GM23248 (cell line): ENCODE results near the gene SEC22C. TPM values are rescaled to one million over a fixed set of nuclear protein-coding genes. Genes with fewer than 3 reads are reported as not detected.
"Not testable (repeated sequence)": the region's sequence is repeated elsewhere in the genome, so short reads cannot be mapped to it uniquely, and the experiment has no call there.

Source experiments
- DNase-seq: peaks from one replicate; pipeline ENCODE4 v3.0.0-alpha.2; 2015
- H2AFZ ChIP-seq: fragments of 200-600 bp; sonication (generic); 2 replicates; pipeline ENCODE4 v1.6.1; 2016; ENCODE audit warnings: antibody characterized with exemption
- H3F3A ChIP-seq: fragments of 200-600 bp; sonication (generic); 2 replicates; pipeline ENCODE4 v1.6.1; 2016; ENCODE audit warnings: mild to moderate bottlenecking, antibody characterized with exemption, mixed run types; ENCODE audit not compliant: insufficient read depth
- H3K27ac ChIP-seq: fragments of 200-600 bp; sonication (generic); 2 replicates; pipeline ENCODE4 v1.5.1; 2016; ENCODE audit warnings: mild to moderate bottlenecking
- H3K27me3 ChIP-seq: fragments of 200-600 bp; sonication (generic); replicated peaks from 2 replicates; pipeline ENCODE4 v1.6.1; 2016; ENCODE audit warnings: mild to moderate bottlenecking; ENCODE audit not compliant: insufficient read depth
- H3K36me3 ChIP-seq: fragments of 200-600 bp; sonication (generic); 2 replicates; pipeline ENCODE4 v1.6.1; 2016; ENCODE audit warnings: low read depth, mild to moderate bottlenecking
- H3K4me1 ChIP-seq: fragments of 200-600 bp; sonication (generic); 2 replicates; pipeline ENCODE4 v1.6.1; 2016; ENCODE audit warnings: mild to moderate bottlenecking; ENCODE audit not compliant: insufficient read depth
- H3K4me2 ChIP-seq: fragments of 200-600 bp; sonication (generic); one replicate; pipeline ENCODE4 v1.6.1; 2016; ENCODE audit warnings: mild to moderate bottlenecking; ENCODE audit not compliant: unreplicated experiment
- H3K4me3 ChIP-seq: fragments of 200-600 bp; sonication (generic); 2 replicates; pipeline ENCODE4 v1.5.1; 2016; ENCODE audit warnings: mild to moderate bottlenecking
- H3K79me2 ChIP-seq: fragments of 200-600 bp; sonication (generic); 2 replicates; pipeline ENCODE4 v1.6.1; 2016; ENCODE audit warnings: mild to moderate bottlenecking; ENCODE audit not compliant: insufficient read depth
- H3K9ac ChIP-seq: fragments of 200-600 bp; sonication (generic); 2 replicates; pipeline ENCODE4 v1.6.1; 2016; ENCODE audit warnings: mild to moderate bottlenecking
- H3K9me2 ChIP-seq: fragments of 200-600 bp; sonication (generic); 2 replicates; pipeline ENCODE4 v1.6.1; 2016; ENCODE audit warnings: mixed run types, mild to moderate bottlenecking, moderate library complexity; ENCODE audit not compliant: insufficient read depth
- H3K9me3 ChIP-seq: fragments of 200-600 bp; sonication (generic); one replicate; pipeline ENCODE4 v1.6.1; 2017; ENCODE audit warnings: low read depth
- H4K20me1 ChIP-seq: fragments of 200-600 bp; sonication (generic); 2 replicates; pipeline ENCODE4 v1.6.0; 2016; ENCODE audit not compliant: insufficient read depth
- EZH2 ChIP-seq: fragments of 200-600 bp; sonication (generic); IDR thresholded peaks from 2 replicates; pipeline ENCODE4 v1.6.1; 2018; ENCODE audit warnings: antibody characterized with exemption, mild to moderate bottlenecking; ENCODE audit not compliant: insufficient read depth, poor library complexity, severe bottlenecking
- EZH2phosphoT487 ChIP-seq: fragments of 200-600 bp; sonication (generic); IDR thresholded peaks from 2 replicates; pipeline ENCODE4 v1.6.1; 2018; ENCODE audit warnings: antibody characterized with exemption, moderate library complexity, mild to moderate bottlenecking, low read depth; ENCODE audit not compliant: insufficient read depth
- WGBS, 2 experiments: methylation state at CpG; one replicate each; pipeline ENCODE4 v1.1.6; 2015 to 2017; ENCODE audit warnings: low lambda C conversion rate in 2 of 2, low coverage in 1 of 2; ENCODE audit errors: missing lambda C conversion rate in 2 of 2; 5-methylcytosine and 5-hydroxymethylcytosine counted together
- in situ Hi-C: fragments of 300-500 bp; cut with MboI; formaldehyde crosslinking; loops from 2 replicates; pipeline ENCODE4 v1.15.0; 2020
- polyA plus RNA-seq: library from polyadenylated mRNA; unstranded; fragments of >200 nt; fragmentation: Nextera tagmentation; extraction: Ambion mirVana; gene quantifications from 2 replicates; pipeline ENCODE4 v1.2.1, GENCODE V29; 2016
- total RNA-seq: library from RNA; depleted of rRNA; stranded (reverse); fragments of >200 nt; shearing (Covaris generic); gene quantifications from 2 replicates; pipeline ENCODE4 v1.2.3, GENCODE V29; 2014

SEC22C gene
- total and polyA plus RNA-seq, 2 experiments from 2014 or later = 55.9 to 67.3 TPM

DNA sequence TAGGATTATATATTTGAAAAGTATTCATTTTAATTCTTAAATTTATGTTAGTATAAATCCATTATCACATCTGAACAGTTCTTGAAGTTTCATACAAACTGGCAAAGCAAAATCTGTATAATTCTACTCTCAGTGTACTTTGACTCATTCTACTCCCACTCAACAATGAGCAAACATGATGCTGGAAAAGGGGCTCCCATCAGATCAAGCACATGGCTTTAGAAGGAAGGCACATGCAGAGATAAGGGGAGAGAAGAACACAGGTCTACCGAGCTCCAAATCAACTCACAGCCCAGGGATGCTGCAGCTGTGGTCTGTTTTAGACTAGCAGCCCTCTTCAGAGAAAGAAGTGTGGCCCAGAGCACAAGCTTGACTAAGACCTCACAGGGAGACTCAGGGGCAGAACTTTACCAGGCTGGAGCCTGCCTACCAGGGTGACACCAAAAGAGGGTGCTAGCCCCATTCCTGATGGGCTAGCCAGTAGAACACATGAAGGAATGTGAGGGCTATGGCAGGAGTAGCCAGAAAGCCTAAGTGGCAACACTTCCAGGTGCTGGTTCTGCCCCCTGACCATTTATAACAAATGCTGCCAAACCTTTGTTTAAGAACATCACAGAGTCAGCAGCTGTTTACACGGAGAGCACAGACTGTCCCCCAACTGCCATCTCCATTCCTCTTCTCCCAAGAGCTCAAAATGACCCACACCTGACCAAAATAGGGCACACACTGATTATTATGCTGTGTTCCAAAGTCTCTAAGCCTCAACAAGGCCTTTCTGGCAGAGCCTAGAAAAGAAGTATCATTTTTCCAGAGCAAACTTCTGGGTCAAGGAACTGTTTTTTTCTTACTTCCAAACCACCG is 19.5 kb downstream of the SEC22C start:
- Histone ChIP-seq H3F3A (peaks cover 7% of the 10 kb centered on the region; the same call in 1 of the 2 replicates), H4K20me1 (no peaks in the 10 kb centered on the region; the same call in 1 of the 2 replicates), H3K4me3 (no peak overlapping the region), H3K4me2 (no peak overlapping the region), H3K9me2 (no peaks in the 10 kb centered on the region), H3K36me3 (peaks cover 33% of the 10 kb centered on the region), H3K9me3 (no peaks in the 10 kb centered on the region), H3K4me1 (no peaks in the 10 kb centered on the region), H3K79me2 (no peaks in the 10 kb centered on the region), H3K9ac (no peak overlapping the region), H3K27ac (no peak overlapping the region), H2AFZ (no peak overlapping the region), H3K27me3 (no peaks in the 10 kb centered on the region)
- no peak for TF ChIP-seq EZH2phosphoT487
- no peak for TF ChIP-seq EZH2
- peak; percentile 35 for DNase-seq
- 41 to 45% methylated on average over 3 of the region's 3 CpGs for WGBS, 2 experiments
- in situ Hi-C loops = no loop called here

DNA sequence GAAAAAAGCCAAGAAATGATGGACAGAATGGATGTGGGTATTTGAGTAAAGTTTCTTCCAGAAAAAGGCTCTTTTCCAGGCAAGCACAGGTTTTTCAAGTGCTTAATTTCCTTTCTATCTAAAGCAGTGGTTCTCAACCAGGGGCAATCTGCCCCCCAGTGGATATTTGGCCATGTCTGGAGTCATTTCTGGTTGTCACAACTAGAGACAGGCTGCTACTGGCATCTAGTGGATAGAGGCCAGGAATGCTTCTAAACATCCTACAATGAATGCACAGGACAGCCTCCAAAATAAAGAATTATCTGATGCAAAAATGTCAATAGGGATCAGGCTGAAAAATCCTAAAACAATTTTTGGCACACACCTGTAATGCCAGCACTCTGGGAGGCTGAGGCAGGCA is 23.9 kb downstream of the SEC22C start:
- no peak for DNase-seq
- no peaks in the 10 kb centered on the region for H3K4me1 ChIP-seq

DNA sequence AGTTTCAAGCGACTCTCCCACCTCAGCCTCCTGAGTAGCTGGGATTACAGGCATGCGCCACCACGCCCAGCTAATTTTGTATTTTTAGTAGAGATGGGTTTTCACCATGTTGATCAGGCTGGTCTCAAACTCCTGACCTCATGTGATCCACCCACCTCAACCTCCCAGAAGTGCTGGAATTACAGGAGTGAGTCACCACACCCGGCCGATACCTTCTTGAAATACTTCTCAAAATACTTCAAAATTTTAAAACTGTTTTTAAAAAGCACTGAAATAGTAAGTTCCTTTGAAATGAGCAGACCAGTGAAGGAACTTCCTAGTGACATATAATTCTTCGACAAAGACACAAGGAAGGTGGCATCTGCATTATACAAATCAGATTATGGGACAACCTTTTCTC is 24.9 kb downstream of the SEC22C start:
- in situ Hi-C loops, H3K79me2 ChIP-seq, H3K27ac ChIP-seq, DNase-seq, H3K9me3 ChIP-seq, H3K27me3 ChIP-seq, H3F3A ChIP-seq, H3K4me2 ChIP-seq, H2AFZ ChIP-seq, H3K4me3 ChIP-seq, H4K20me1 ChIP-seq, H3K4me1 ChIP-seq, H3K9me2 ChIP-seq, H3K9ac ChIP-seq: not testable (repeated sequence)
- 94% methylated on average over 6 of the region's 6 CpGs for WGBS, 2 experiments
- H3K36me3 ChIP-seq = peaks cover 66% of the 10 kb centered on the region

More for the DNA sequence above, 23.9 kb downstream of the SEC22C start:
- Histone ChIP-seq H3K4me3 (no peak overlapping the region), H3K9me2 (no peaks in the 10 kb centered on the region), H3K27ac (no peak overlapping the region), H3K79me2 (no peaks in the 10 kb centered on the region), H3F3A (peaks cover 4% of the 10 kb centered on the region; the same call in 1 of the 2 replicates), H3K27me3 (no peaks in the 10 kb centered on the region), H4K20me1 (no peaks in the 10 kb centered on the region), H3K9me3 (no peaks in the 10 kb centered on the region), H3K4me2 (no peak overlapping the region), H3K36me3 (peaks cover 58% of the 10 kb centered on the region), H2AFZ (no peak overlapping the region), H3K9ac (no peak overlapping the region)
- TF ChIP-seq EZH2phosphoT487 (no peak), EZH2 (no peak)
- in situ Hi-C loops = no loop called here

DNA sequence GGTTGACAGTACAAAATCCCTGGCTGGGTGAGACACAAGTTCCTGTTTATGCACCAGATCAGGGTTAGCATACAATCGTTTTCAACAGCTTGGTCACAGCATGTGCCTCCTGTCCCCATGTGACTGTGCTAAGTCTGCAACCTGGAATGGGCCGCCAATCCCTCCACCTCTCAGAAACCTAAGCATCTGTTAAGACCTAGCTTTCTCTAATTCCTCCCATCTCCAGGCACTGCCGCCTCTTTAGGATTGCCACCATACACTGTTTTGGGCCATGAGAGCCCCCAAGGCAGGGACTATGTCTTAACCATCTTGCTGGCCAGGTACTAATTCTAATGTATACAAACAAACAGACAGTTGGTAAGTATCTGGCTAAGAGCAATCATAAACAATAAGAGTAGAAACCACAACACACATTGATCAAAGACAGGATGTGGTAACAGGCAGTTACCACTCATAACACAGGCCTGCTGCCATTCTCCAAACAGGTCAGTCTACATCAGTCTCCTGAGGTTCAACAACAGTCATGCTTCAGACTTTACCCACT is 25.6 kb downstream of the SEC22C start:
- peaks cover 66% of the 10 kb centered on the region for H3K36me3 ChIP-seq
- no peaks in the 10 kb centered on the region for H4K20me1 ChIP-seq
- H3K9me2 ChIP-seq = no peaks in the 10 kb centered on the region
- H3K27ac ChIP-seq = no peak overlapping the region
- H3F3A ChIP-seq = no peaks in the 10 kb centered on the region
- no peak overlapping the region for H3K4me2 ChIP-seq
- H2AFZ ChIP-seq = no peak overlapping the region
- TF ChIP-seq EZH2phosphoT487 (no peak), EZH2 (no peak)
- WGBS, 2 experiments = 90 to 94% methylated on average over 3 of the region's 3 CpGs
- H3K9me3 ChIP-seq = no peaks in the 10 kb centered on the region
- H3K79me2 ChIP-seq = no peaks in the 10 kb centered on the region
- H3K4me1 ChIP-seq = no peaks in the 10 kb centered on the region
- DNase-seq = no peak
- in situ Hi-C loops = no loop called here
- H3K4me3 ChIP-seq = no peak overlapping the region
- H3K9ac ChIP-seq = no peak overlapping the region
- no peaks in the 10 kb centered on the region for H3K27me3 ChIP-seq
